Measurements from ENCODE around the gene TOGARAM1.
A peak's percentile ranks its signal among the peaks of the same experiment; 100 is the strongest.

TOGARAM1 gene

DNA sequence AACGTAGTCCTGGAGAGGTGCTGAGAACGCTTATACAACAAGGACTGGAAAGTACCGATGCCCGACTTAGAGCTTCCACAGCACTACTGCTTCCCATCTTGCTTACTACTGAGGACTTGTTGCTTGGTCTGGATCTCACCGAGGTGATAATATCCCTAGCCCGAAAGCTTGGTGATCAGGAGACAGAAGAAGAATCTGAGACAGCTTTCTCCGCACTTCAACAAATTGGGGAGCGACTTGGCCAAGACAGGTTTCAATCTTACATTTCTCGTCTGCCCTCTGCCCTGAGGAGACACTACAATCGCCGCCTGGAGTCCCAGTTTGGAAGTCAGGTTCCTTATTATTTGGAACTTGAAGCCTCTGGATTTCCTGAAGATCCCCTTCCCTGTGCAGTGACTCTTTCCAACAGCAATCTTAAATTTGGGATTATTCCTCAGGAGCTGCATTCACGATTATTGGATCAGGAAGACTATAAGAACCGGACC, 1.1 kb downstream of the TOGARAM1 start:
- H3K4me3 ChIP-seq (ENCODE audit: low read length): peak overlapping the region; percentile 97
- DNase-seq (ENCODE audit: low read depth): no peak
- TF ChIP-seq, protein P1, sequence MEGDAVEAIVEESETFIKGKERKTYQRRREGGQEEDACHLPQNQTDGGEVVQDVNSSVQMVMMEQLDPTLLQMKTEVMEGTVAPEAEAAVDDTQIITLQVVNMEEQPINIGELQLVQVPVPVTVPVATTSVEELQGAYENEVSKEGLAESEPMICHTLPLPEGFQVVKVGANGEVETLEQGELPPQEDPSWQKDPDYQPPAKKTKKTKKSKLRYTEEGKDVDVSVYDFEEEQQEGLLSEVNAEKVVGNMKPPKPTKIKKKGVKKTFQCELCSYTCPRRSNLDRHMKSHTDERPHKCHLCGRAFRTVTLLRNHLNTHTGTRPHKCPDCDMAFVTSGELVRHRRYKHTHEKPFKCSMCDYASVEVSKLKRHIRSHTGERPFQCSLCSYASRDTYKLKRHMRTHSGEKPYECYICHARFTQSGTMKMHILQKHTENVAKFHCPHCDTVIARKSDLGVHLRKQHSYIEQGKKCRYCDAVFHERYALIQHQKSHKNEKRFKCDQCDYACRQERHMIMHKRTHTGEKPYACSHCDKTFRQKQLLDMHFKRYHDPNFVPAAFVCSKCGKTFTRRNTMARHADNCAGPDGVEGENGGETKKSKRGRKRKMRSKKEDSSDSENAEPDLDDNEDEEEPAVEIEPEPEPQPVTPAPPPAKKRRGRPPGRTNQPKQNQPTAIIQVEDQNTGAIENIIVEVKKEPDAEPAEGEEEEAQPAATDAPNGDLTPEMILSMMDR (conservative IDR thresholded peaks at IDR 0.05; ENCODE audit: low read length): peak; percentile 27; the same call in 1 of the 2 replicates

DNA sequence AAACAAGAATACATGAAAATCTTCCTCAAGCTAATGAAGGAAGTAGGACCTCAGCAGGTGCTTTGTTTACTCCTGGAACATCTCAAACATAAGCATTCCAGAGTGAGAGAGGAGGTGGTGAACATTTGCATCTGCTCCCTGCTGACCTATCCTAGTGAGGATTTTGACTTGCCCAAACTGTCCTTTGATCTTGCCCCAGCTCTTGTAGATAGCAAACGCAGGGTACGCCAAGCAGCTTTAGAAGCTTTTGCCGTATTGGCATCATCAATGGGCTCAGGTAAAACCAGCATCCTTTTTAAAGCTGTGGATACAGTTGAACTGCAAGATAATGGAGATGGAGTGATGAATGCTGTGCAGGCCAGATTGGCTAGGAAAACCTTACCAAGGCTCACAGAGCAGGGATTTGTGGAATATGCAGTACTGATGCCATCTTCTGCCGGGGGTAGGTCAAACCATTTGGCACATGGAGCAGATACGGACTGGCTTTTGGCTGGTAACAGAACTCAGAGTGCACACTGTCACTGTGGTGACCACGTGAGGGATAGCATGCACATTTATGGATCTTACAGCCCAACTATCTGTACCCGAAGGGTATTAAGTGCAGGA, 1.9 kb downstream of the TOGARAM1 start:
- TF ChIP-seq, protein P1 (conservative IDR thresholded peaks at IDR 0.05; ENCODE audit: low read length): 0 out of 2 replicates have a peak, but pooled peaks have one; percentile 11
- DNase-seq (ENCODE audit: low read depth): peak; percentile 31
- H3K4me3 ChIP-seq (ENCODE audit: low read length): peak overlapping the region; percentile 97

GRCh38 chr14:44966601-44967336, 4.8 kb downstream of the TOGARAM1 start:
- H3K4me3 ChIP-seq (ENCODE audit: low read length): peak overlapping the region; percentile 37
- TF ChIP-seq, protein P1 (conservative IDR thresholded peaks at IDR 0.05; ENCODE audit: low read length): no peak
- DNase-seq (ENCODE audit: low read depth): no peak

DNA sequence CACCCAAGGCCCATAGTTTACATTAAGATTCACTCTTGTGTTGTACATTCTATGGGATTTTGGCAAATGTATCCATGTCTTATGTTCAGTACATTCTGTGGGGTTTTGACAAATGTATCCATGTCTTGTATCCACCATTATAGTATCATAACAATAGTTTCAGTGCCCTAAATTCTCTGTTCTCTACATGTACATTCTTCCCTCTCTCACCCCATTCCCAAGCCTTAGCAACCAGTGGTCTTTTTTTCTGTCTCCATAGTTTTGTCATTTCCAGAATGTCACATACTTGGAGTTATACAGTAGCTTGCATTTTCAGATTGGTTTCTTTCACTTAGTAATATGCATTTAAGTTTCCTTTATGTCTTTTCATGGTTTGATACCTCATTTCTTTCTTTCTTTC, 6.7 kb downstream of the TOGARAM1 start:
- no peak overlapping the region for H3K4me3 ChIP-seq (ENCODE audit: low read length)
- DNase-seq (ENCODE audit: low read depth): no peak
- TF ChIP-seq, protein P1 (conservative IDR thresholded peaks at IDR 0.05; ENCODE audit: low read length): no peak

- DNase-seq (ENCODE audit: low read depth): no peak
- no peak overlapping the region for H3K4me3 ChIP-seq (ENCODE audit: low read length)
- TF ChIP-seq, protein P1 (conservative IDR thresholded peaks at IDR 0.05; ENCODE audit: low read length): no peak
Observed at GRCh38 chr14:44970907-44971306, 8.9 kb downstream of the TOGARAM1 start.

DNA sequence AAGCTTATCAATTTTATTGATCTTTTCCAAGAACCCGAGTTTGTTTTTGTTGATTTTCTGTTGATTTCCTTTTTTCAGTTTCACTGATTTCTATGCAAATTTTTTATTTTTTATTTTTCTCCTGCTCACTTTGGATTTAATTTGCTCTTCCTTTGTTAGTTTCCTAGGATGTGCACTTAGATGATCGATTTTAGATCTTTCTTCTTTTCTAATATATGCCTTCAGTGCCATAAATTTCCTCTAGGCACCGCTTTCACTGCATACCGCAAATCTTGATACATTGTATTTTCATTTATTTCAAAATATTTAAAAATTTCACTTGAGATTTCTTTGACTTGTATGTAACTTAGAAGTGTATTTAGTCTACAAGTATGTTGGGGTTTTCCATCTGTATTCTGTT, 9.5 kb downstream of the TOGARAM1 start:
- no peak overlapping the region for H3K4me3 ChIP-seq (ENCODE audit: low read length)
- DNase-seq (ENCODE audit: low read depth): no peak
- TF ChIP-seq, protein P1 (conservative IDR thresholded peaks at IDR 0.05; ENCODE audit: low read length): no peak

GRCh38 chr14:44979273-44979672, 17.3 kb downstream of the TOGARAM1 start:
- TF ChIP-seq, protein P1 (conservative IDR thresholded peaks at IDR 0.05; ENCODE audit: low read length): no peak
- H3K4me3 ChIP-seq (ENCODE audit: low read length): no peak overlapping the region

More at GRCh38 chr14:44979273-44979672, 17.3 kb downstream of the TOGARAM1 start:
- DNase-seq (ENCODE audit: low read depth): no peak
